Large intestine (tissue), 3 donors: ENCODE measurements around the gene RAB11FIP2. TPM values are rescaled to one million over a fixed set of nuclear protein-coding genes. Genes with fewer than 3 reads are reported as not detected.
A peak's percentile ranks its signal among the peaks of the same experiment; 100 is the strongest.

Experiments
- DNase-seq, 2 donors: peaks; one replicate each; pipeline versions ENCODE4 v3.0.0 to v3.0.0-alpha.2; 2013
- H3K27ac ChIP-seq: one replicate; pipeline ENCODE4 v1.5.1; 2013; ENCODE audit warnings: low read length
- H3K27me3 ChIP-seq: 2 replicates; pipeline ENCODE4 v1.6.1; 2013; ENCODE audit warnings: low read length; ENCODE audit not compliant: control insufficient read depth, insufficient read depth
- H3K36me3 ChIP-seq: 2 replicates; pipeline ENCODE4 v1.6.1; 2013; ENCODE audit warnings: low read length; ENCODE audit not compliant: control insufficient read depth, insufficient read depth
- H3K4me1 ChIP-seq: one replicate; pipeline ENCODE4 v1.6.1; 2013; ENCODE audit warnings: low read length; ENCODE audit not compliant: control insufficient read depth, insufficient read depth
- H3K4me3 ChIP-seq: one replicate; pipeline ENCODE4 v1.5.1; 2013; ENCODE audit warnings: low read length
- H3K9me3 ChIP-seq: one replicate; pipeline ENCODE4 v1.6.1; 2013; ENCODE audit warnings: mild to moderate bottlenecking, low read depth, low read length, moderate library complexity; ENCODE audit not compliant: control insufficient read depth
- WGBS: methylation state at CpG from one replicate; pipeline ENCODE4 v1.1.5; 2013; ENCODE audit warnings: low lambda C conversion rate; ENCODE audit not compliant: insufficient coverage; 5-methylcytosine and 5-hydroxymethylcytosine counted together
- polyA plus RNA-seq: library from polyadenylated mRNA; unstranded; fragments of 120-200 nt; gene quantifications from one replicate; pipeline ENCODE4 v1.2.1, GENCODE V29; 2013

RAB11FIP2 gene
- polyA plus RNA-seq, 1 donor = 16.4 TPM

DNA sequence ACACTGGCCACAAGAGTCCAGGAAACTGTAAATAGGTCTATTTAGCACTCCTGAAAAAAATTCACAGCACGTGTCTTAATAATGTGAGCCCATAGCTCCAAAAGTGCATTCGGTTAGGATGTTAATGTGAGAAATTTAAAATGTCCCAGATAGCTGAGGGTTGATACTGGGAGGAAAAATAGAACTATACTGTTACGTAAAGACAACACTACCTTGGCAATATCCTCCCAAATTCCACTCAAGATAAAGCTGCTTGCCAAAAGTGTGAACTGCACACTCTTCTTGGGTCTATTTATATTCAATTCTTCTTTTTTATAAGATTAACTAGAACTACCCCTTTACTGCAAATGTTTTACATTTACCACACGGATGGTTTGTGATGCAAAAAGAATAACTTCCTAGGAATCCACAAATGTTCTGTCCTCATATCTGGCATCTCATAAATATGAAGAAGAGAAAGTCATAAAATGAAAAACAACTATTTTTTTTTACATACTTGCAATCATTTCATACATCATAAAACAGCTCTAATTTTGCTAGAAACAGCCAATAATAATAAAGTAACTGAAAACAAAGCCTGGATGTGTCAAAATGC lies 10.4 kb downstream of the RAB11FIP2 start:
- Histone ChIP-seq H3K27ac (peak overlapping the region; percentile 57), H3K4me1 (peaks cover 25% of the 10 kb centered on the region), H3K36me3 (peaks cover 20% of the 10 kb centered on the region), H3K27me3 (no peaks in the 10 kb centered on the region), H3K9me3 (no peaks in the 10 kb centered on the region), H3K4me3 (no peak overlapping the region)
- 78% methylated on average over 1 of the region's 4 CpGs for WGBS
- no peak for DNase-seq

DNA sequence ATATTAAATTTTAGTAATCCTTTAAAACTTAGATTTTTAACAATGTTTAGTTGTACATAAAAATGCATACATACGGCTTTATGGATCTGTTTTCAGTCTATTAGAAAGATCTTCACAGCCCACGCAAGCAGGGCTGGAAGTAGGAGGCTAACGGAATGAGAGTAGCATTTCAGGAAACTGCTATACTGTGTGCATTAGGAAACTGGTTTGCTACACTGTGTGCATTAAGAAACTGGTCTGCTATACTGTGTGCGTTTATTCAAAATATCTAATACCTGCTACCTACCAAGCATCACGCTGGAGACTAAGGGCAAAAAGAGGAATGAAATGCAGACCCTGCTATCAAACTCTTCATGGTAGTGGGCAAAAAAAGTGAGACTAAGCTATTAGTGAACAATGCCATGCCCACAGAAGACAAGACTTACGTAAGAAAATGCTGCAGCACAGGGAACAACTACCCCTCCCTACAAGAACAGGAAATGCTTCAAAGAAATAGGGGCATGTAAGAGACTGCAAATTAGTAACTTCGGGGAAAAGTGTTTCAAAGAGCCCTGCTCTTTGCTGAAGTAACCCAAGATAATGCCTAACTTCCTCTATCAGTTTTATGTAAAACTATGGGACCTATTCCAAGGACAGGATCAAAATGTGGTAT lies 11.3 kb downstream of the RAB11FIP2 start:
- peak in 1 of 2 donors; percentile 66 for DNase-seq
- Histone ChIP-seq H3K9me3 (no peaks in the 10 kb centered on the region), H3K4me3 (no peak overlapping the region), H3K4me1 (peaks cover 28% of the 10 kb centered on the region), H3K27me3 (no peaks in the 10 kb centered on the region), H3K27ac (peak overlapping the region; percentile 57), H3K36me3 (peaks cover 20% of the 10 kb centered on the region)
- WGBS = 29% methylated on average over 1 of the region's 7 CpGs

DNA sequence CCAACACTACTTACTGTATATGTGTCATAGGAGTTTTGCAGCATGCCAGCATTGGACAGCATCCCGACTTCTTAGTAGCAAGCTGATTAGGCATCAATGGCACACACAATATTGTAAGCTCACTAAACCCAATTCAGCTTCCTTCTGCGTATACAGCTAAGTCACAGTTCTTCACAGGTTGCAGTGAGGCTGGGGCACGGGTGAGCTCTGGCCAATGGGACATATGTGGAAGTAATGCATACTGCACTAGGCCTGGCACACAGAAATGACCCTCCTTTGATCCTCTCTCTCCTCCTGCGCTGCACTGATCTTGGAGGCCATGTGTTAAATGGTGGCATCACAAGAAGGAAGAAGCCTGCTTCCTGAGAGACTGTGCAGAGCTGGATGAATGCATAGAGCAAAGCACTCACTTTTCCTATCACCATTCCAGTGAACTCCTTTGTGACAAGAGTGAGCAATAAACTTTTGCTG lies 11.9 kb downstream of the RAB11FIP2 start:
- no CpG with 5 or more reads among the region's 4 CpGs for WGBS
- peaks cover 28% of the 10 kb centered on the region for H3K4me1 ChIP-seq
- no peaks in the 10 kb centered on the region for H3K27me3 ChIP-seq
- peak in 1 of 2 donors; percentile 64 for DNase-seq
- H3K36me3 ChIP-seq = peaks cover 20% of the 10 kb centered on the region
- H3K27ac ChIP-seq = peak overlapping the region; percentile 57
- no peak overlapping the region for H3K4me3 ChIP-seq
- no peaks in the 10 kb centered on the region for H3K9me3 ChIP-seq

DNA sequence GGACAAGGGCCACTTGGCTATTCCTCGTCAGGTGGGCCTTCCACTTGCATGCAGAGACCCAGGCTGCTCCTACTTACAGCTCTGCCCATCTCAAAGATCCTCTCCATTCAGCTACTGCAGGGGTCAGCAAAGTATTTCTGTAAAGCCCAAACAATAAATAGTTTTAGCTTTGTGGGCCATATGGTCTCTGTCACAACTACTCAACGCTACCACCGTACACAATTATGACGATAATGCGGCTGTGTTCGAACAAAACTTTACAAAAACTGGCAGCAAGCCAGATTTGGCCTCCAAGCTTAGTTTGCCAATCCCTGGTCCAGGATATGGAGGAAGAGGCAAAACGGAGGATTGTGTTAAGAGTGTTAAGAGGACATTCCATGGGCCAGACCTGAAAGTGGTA lies 12.8 kb downstream of the RAB11FIP2 start:
- H3K4me1 ChIP-seq = peaks cover 28% of the 10 kb centered on the region
- H3K36me3 ChIP-seq = peaks cover 18% of the 10 kb centered on the region
- no peaks in the 10 kb centered on the region for H3K9me3 ChIP-seq
- no peak overlapping the region for H3K4me3 ChIP-seq
- WGBS = 40% methylated on average over 1 of the region's 7 CpGs
- no peak for DNase-seq
- H3K27me3 ChIP-seq = no peaks in the 10 kb centered on the region
- no peak overlapping the region for H3K27ac ChIP-seq

DNA sequence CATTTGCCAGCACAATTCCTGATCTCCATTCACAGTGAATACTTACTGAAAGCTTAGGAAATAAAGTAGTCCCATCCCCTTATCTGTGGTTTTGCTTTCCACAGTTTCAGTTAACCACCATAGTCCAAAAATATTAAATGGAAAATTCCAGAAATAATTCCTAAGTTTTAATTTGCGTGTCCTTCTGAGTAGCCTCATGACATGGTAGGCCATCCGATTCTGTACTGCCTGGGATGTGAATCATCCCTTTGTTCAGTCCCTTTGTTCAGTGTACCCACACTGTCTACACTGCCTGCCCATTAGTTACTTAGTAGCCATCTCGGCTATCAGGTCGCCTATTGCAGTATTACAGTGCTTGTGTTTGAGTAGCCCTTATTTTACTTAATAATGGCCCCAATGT lies 14.2 kb downstream of the RAB11FIP2 start:
- Histone ChIP-seq H3K4me3 (no peak overlapping the region), H3K27me3 (no peaks in the 10 kb centered on the region), H3K36me3 (peaks cover 16% of the 10 kb centered on the region), H3K4me1 (peaks cover 28% of the 10 kb centered on the region), H3K9me3 (no peaks in the 10 kb centered on the region), H3K27ac (no peak overlapping the region)
- 100% methylated on average over 1 of the region's 4 CpGs for WGBS
- DNase-seq = no peak

DNA sequence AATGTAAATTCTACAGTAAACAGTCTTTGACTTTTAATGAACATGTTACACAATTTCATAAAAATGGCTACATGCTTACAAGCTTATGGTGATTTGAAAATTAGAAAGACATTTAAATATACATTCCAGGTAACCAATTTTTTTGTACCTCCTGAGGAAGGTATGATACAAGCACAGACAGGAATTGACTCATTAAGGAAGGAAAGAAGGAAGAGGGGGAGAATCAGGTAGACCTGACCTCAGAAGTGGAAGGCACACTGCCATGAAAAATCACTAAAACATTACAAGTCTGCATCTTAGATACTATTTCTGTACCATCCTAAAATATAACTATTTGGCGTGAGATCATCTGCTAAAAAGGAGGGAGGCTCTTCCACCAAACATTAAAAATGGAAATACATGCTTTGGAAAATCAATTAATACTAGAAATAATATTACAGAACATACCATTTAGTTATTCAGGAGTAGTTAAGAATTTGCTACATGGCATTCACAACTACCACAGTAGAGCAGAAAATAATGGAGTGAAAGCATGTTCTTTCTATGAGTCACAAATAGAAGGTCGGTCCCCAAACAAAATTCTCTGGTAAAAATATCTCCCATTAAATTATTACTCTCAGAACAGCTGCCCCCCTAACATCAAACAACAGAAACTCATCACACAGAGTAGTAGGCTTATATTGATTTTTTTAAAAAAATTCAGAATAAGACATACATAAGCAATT lies 15.2 kb downstream of the RAB11FIP2 start:
- 86% methylated on average over 1 of the region's 2 CpGs for WGBS
- Histone ChIP-seq H3K27me3 (no peaks in the 10 kb centered on the region), H3K4me1 (peaks cover 24% of the 10 kb centered on the region), H3K36me3 (peaks cover 16% of the 10 kb centered on the region), H3K27ac (no peak overlapping the region), H3K4me3 (no peak overlapping the region), H3K9me3 (no peaks in the 10 kb centered on the region)
- DNase-seq = no peak

DNA sequence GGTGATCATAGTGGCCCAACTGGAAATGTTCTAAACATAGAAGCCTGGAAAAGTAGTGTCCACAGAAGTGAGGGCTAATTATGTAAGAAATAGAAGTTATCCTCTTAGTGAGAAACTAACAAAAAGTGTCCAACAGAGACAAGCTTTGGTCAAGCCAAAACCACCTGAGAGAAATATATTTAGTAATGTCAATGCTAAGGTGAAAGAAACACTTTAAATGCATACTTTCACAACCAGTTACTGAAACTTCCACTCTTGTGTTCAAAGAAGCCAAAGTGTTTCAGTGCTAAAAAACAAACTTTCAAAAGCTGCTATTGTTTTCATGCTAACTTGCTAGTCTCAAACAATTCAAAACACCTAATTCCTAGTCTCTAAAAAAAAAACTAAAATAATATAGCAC lies 18.1 kb downstream of the RAB11FIP2 start:
- no peaks in the 10 kb centered on the region for H3K27me3 ChIP-seq
- peaks cover 18% of the 10 kb centered on the region for H3K36me3 ChIP-seq
- no peak overlapping the region for H3K27ac ChIP-seq
- no peaks in the 10 kb centered on the region for H3K9me3 ChIP-seq
- H3K4me1 ChIP-seq = peaks cover 4% of the 10 kb centered on the region
- DNase-seq = no peak
- H3K4me3 ChIP-seq = no peak overlapping the region

DNA sequence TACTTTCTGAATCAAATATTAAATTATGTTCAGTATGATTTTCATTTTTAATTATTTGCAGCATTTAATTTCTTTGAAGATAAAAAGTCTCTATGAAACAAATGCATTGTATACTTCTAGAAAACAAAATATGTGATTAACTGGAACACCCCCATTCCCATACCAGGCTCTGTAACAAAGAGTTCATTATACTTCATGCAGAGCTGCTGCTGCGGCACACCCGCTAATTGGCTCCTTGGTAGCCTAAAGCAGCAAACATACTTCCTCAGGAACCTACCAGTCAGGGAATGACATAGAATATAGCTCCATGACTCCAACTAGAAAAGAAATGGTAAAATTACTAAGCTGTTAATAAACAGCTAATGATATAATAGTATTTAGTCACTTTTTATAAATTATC lies 19.3 kb downstream of the RAB11FIP2 start:
- DNase-seq = no peak

DNA sequence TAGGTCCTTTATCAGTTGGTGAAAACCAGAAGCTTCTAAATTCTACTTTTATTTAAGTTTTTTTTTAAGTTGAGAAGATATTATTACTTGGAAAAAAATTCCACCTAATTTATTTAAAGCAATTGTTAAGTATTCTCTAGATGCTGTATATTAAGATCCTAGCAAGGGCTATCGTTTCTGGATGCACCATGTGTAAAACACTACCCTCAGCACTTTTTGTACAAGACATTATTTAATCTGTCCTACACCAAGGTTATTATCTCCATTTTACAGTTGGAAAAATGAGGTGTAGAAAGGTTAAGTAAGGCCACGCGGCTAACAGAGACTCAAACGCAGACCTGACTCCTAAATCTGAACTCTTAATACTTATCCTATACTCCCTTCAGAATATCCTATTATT lies 19.8 kb downstream of the RAB11FIP2 start:
- Histone ChIP-seq H3K4me1 (peaks cover 4% of the 10 kb centered on the region), H3K36me3 (peaks cover 10% of the 10 kb centered on the region), H3K27me3 (no peaks in the 10 kb centered on the region), H3K4me3 (no peak overlapping the region), H3K9me3 (no peaks in the 10 kb centered on the region), H3K27ac (no peak overlapping the region)
- DNase-seq = no peak
- 100% methylated on average over 3 of the region's 4 CpGs for WGBS

More for the DNA sequence above, 19.3 kb downstream of the RAB11FIP2 start:
- H3K36me3 ChIP-seq = peaks cover 13% of the 10 kb centered on the region
- H3K27ac ChIP-seq = no peak overlapping the region
- peaks cover 4% of the 10 kb centered on the region for H3K4me1 ChIP-seq
- H3K27me3 ChIP-seq = no peaks in the 10 kb centered on the region
- no CpG with 5 or more reads among the region's 2 CpGs for WGBS
- no peaks in the 10 kb centered on the region for H3K9me3 ChIP-seq
- no peak overlapping the region for H3K4me3 ChIP-seq

DNA sequence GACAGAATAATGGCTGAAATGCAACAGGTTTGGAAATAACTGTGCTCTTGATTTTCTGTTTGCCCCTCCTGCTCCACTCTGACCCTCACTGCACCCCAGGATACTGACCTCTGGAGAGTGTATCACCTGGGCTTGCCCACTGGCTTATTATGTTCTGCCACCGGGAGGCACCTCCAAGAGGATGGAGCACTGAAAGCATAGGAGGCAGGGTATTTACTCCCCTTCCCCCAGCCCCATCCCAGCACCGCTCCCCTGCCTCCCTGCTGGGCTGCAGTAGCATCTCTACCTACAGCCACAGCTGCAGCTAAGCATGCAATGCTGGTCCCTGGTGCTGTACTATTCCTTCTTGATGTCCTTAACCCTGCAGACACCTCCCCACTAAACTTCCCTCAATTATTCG lies 26.4 kb downstream of the RAB11FIP2 start:
- DNase-seq = no peak
- Histone ChIP-seq H3K27ac (no peak overlapping the region), H3K27me3 (no peaks in the 10 kb centered on the region), H3K4me1 (no peaks in the 10 kb centered on the region), H3K9me3 (no peaks in the 10 kb centered on the region), H3K36me3 (peaks cover 15% of the 10 kb centered on the region), H3K4me3 (no peak overlapping the region)
- WGBS = 80% methylated on average over 1 of the region's 3 CpGs
